Small intestine (tissue), 7 donors: ENCODE data around the gene SHC4. TPM values are rescaled to one million over a fixed set of nuclear protein-coding genes. Genes with fewer than 3 reads are reported as not detected.

Experiments used
- DNase-seq, 2 donors: peaks; one replicate each; pipeline versions ENCODE4 v3.0.0 to v3.0.0-alpha.2; 2013
- FAIRE-seq: peaks from 2 replicates; lab custom pipeline; 2012; peaks lifted over from hg19 to GRCh38; lab: Jason Lieb, UNC
- H3K27ac ChIP-seq, 3 donors: one replicate each; pipeline ENCODE4 v1.5.1; 2013; ENCODE audit warnings: low read length in 2 of 3, mild to moderate bottlenecking in 2 of 3, control low read depth in 1 of 3, inconsistent platforms in 1 of 3, low read depth in 1 of 3, moderate library complexity in 1 of 3
- H3K27me3 ChIP-seq, 3 donors: one replicate each; pipeline ENCODE4 v1.6.1; 2013; ENCODE audit warnings: low read length in 3 of 3, inconsistent platforms in 1 of 3; ENCODE audit not compliant: control insufficient read depth in 3 of 3, insufficient read depth in 3 of 3
- H3K36me3 ChIP-seq, 3 donors: one replicate each; pipeline ENCODE4 v1.6.1; 2013; ENCODE audit warnings: low read length in 3 of 3, inconsistent platforms in 1 of 3, low read depth in 1 of 3, mild to moderate bottlenecking in 1 of 3, moderate library complexity in 1 of 3; ENCODE audit not compliant: control insufficient read depth in 3 of 3, insufficient read depth in 2 of 3
- H3K4me1 ChIP-seq, 3 donors: one replicate each; pipeline ENCODE4 v1.6.1; 2013; ENCODE audit warnings: low read length in 2 of 3, inconsistent platforms in 1 of 3, low read depth in 1 of 3, mild to moderate bottlenecking in 1 of 3, moderate library complexity in 1 of 3; ENCODE audit not compliant: control insufficient read depth in 3 of 3, insufficient read depth in 2 of 3
- H3K4me3 ChIP-seq, 3 donors: one replicate each; pipeline ENCODE4 v1.5.1; 2013; ENCODE audit warnings: low read length in 3 of 3, control low read depth in 1 of 3, inconsistent platforms in 1 of 3, low read depth in 1 of 3, mild to moderate bottlenecking in 1 of 3, moderate library complexity in 1 of 3
- H3K9me3 ChIP-seq, 2 donors: one replicate each; pipeline ENCODE4 v1.6.1; 2013; ENCODE audit warnings: low read depth in 1 of 2, low read length in 1 of 2; ENCODE audit not compliant: control insufficient read depth in 2 of 2, insufficient read depth in 1 of 2
- WGBS, 3 donors: extraction: QIAGEN DNeasy Blood & Tissue Kit; methylation state at CpG; one replicate each; pipeline ENCODE4 v1.1.7; 2013; 5-methylcytosine and 5-hydroxymethylcytosine counted together
- polyA plus RNA-seq, 4 donors: library from polyadenylated mRNA; stranded (reverse) in 3 of 4; unstranded in 1 of 4; fragments of 200-250 nt in 3 of 4; fragments of 120-200 nt in 1 of 4; gene quantifications; one replicate each; pipeline versions ENCODE4 v1.2.1 to v1.2.3, GENCODE V29; 2013
- donor health status: healthy with polysubstance abuse.
- donor health status: control.
- donor health status: control.
- donor health status: Bipolar disorder and iron deficiency.
- donor health status: healthy.

The SHC4 gene
- polyA plus RNA-seq, 4 donors: 0.49 to 0.52 TPM; not detected in 2

- no peak overlapping the region for H3K4me3 ChIP-seq
- no peak overlapping the region for H3K27ac ChIP-seq
- no peaks in the 10 kb centered on the region for H3K27me3 ChIP-seq
- FAIRE-seq (no peak), DNase-seq (no peak)
- H3K9me3 ChIP-seq: peaks cover 0 to 7% of the 10 kb centered on the region in 2 donors
- no peaks in the 10 kb centered on the region for H3K4me1 ChIP-seq
- H3K36me3 ChIP-seq: no peaks in the 10 kb centered on the region
These were observed 131.1 kb downstream of the SHC4 start for GRCh38 chr15:48832648-48833047.

DNA sequence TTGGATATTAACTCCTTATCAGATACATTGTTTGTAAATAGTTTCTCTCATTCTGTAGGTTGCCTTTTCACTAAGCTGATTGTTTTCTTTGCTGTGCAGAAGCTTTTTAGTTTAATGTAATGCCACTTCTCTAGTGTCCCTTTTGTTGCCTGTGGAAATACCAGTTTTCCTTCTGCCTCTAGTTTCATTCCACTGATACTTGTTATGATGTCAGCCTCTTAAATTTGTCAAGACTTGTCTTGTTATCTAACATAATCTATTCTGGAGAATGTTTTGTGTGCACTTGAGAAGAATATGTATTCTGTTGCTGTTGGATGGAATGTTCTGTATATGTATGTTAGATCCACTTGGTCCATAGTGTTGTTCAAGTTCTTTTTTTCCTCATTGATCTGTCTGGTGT, 134.8 kb downstream of the SHC4 start:
- FAIRE-seq (no peak), DNase-seq (no peak)
- Histone ChIP-seq H3K9me3 (peaks cover 0 to 7% of the 10 kb centered on the region in 2 donors), H3K4me1 (no peaks in the 10 kb centered on the region), H3K36me3 (no peaks in the 10 kb centered on the region), H3K27me3 (no peaks in the 10 kb centered on the region), H3K4me3 (no peak overlapping the region), H3K27ac (no peak overlapping the region)

- Histone ChIP-seq H3K36me3 (no peaks in the 10 kb centered on the region), H3K27ac (no peak overlapping the region), H3K4me1 (no peaks in the 10 kb centered on the region), H3K27me3 (no peaks in the 10 kb centered on the region), H3K4me3 (no peak overlapping the region), H3K9me3 (peaks cover 0 to 6% of the 10 kb centered on the region in 2 donors)
- FAIRE-seq (no peak), DNase-seq (no peak)
- WGBS, 3 donors: 71 to 76% (median 73%) methylated on average over 4 of the region's 4 CpGs
These were observed 135.2 kb downstream of the SHC4 start for GRCh38 chr15:48828471-48828870.

DNA sequence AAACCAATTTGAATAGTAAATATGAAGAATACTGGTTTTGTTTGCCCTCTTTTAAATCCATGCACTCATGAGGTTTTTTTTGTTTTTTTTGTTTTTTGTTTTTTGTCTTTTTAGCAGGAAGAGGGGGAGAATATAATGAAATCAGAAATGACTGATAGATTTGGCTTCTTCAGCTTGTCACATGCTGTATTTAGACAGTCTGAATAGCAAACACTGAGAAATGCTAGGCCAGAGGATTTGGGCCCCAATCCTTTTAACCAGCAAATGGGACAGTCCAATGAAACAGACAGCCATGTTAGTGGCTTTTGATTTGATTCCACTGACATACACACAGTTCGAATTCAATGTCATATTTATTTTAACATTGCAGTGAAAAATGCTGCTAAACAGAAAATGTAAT, 138.6 kb downstream of the SHC4 start:
- Histone ChIP-seq H3K9me3 (no peaks in the 10 kb centered on the region), H3K27me3 (no peaks in the 10 kb centered on the region), H3K4me1 (no peaks in the 10 kb centered on the region), H3K27ac (no peak overlapping the region), H3K36me3 (no peaks in the 10 kb centered on the region), H3K4me3 (no peak overlapping the region)
- DNase-seq: no peak
- WGBS, 3 donors: 74 to 79% (median 79%) methylated on average over 1 of the region's 1 CpG
- FAIRE-seq: no peak

DNA sequence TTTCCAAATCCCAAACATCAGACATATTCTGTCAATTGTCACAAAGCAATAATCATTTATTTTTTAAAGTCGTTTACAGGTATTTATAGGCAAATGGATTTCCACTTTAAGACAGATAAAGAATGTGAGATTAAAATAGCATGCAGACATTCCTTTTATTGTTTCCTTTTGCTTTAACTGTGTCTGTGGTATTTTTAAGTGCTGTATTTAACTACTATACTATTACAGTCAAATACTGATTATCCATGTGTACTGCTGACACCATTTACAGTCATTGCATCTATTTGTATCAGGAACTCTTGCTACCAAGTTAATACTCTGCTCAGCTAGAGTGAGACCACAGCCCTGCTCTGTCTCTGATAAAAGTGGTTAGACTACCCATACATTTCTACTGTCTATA, 140.0 kb downstream of the SHC4 start:
- H3K4me3 ChIP-seq: no peak overlapping the region
- no peaks in the 10 kb centered on the region for H3K36me3 ChIP-seq
- FAIRE-seq (no peak), DNase-seq (no peak)
- no peak overlapping the region for H3K27ac ChIP-seq
- no peaks in the 10 kb centered on the region for H3K4me1 ChIP-seq
- H3K27me3 ChIP-seq: no peaks in the 10 kb centered on the region
- no peaks in the 10 kb centered on the region for H3K9me3 ChIP-seq
- 27 to 60% (median 40%) methylated on average over 1 of the region's 1 CpG for WGBS, 3 donors

- 6 to 15% (median 11%) methylated on average over 1 of the region's 1 CpG for WGBS, 3 donors
- Histone ChIP-seq H3K4me3 (no peak overlapping the region), H3K27ac (no peak overlapping the region), H3K36me3 (no peaks in the 10 kb centered on the region), H3K27me3 (no peaks in the 10 kb centered on the region), H3K4me1 (no peaks in the 10 kb centered on the region), H3K9me3 (no peaks in the 10 kb centered on the region)
- no peak for FAIRE-seq
- DNase-seq: no peak
These were observed 140.5 kb downstream of the SHC4 start for GRCh38 chr15:48823237-48823636.

GRCh38 chr15:48814286-48814685, 149.4 kb downstream of the SHC4 start:
- 79 to 88% (median 84%) methylated on average over 2 of the region's 2 CpGs for WGBS, 3 donors
- H3K36me3 ChIP-seq: no peaks in the 10 kb centered on the region
- H3K4me1 ChIP-seq: peaks cover 2 to 4% (median 4%) of the 10 kb centered on the region in 3 donors
- H3K27ac ChIP-seq: no peak overlapping the region
- DNase-seq (no peak), FAIRE-seq (no peak)
- no peaks in the 10 kb centered on the region for H3K27me3 ChIP-seq
- no peak overlapping the region for H3K4me3 ChIP-seq
- no peaks in the 10 kb centered on the region for H3K9me3 ChIP-seq

- H3K27ac ChIP-seq: no peak overlapping the region
- no peaks in the 10 kb centered on the region for H3K36me3 ChIP-seq
- H3K4me3 ChIP-seq: peak overlapping the region; percentile 40 to 82 (median 78)
- H3K4me1 ChIP-seq: peaks cover 2 to 4% (median 4%) of the 10 kb centered on the region in 3 donors
- WGBS, 3 donors: 4 to 8% (median 6%) methylated on average over 25 of the region's 25 CpGs
- peak in 1 of 2 donors; percentile 35 for DNase-seq
- H3K9me3 ChIP-seq: no peaks in the 10 kb centered on the region
- no peak for FAIRE-seq
- H3K27me3 ChIP-seq: no peaks in the 10 kb centered on the region
These were observed 152.3 kb downstream of the SHC4 start for GRCh38 chr15:48811325-48811958.
